IPS-18a (cell line): ENCODE measurements around the gene SLC24A3.
"Not testable (repeated sequence)": the region's sequence is repeated elsewhere in the genome, so short reads cannot be mapped to it uniquely, and the experiment has no call there.

Source experiments
- H3K27ac ChIP-seq: one replicate; pipeline ENCODE4 v1.5.1; 2013; ENCODE audit warnings: low read length
- H3K27me3 ChIP-seq: one replicate; pipeline ENCODE4 v1.6.1; 2013; ENCODE audit warnings: mild to moderate bottlenecking, low read length; ENCODE audit not compliant: control insufficient read depth, insufficient read depth
- H3K36me3 ChIP-seq: one replicate; pipeline ENCODE4 v1.6.1; 2013; ENCODE audit warnings: low read depth, low read length; ENCODE audit not compliant: control insufficient read depth
- H3K4me1 ChIP-seq: one replicate; pipeline ENCODE4 v1.6.1; 2013; ENCODE audit warnings: low read depth, low read length; ENCODE audit not compliant: control insufficient read depth
- H3K4me3 ChIP-seq: one replicate; pipeline ENCODE4 v1.5.1; 2013; ENCODE audit warnings: low read length
- H3K9ac ChIP-seq: one replicate; pipeline ENCODE4 v1.6.1; 2013; ENCODE audit warnings: mild to moderate bottlenecking, low read length, moderate library complexity
- H3K9me3 ChIP-seq: one replicate; pipeline ENCODE4 v1.6.1; 2013; ENCODE audit warnings: low read depth, low read length; ENCODE audit not compliant: control insufficient read depth

Gene SLC24A3

DNA sequence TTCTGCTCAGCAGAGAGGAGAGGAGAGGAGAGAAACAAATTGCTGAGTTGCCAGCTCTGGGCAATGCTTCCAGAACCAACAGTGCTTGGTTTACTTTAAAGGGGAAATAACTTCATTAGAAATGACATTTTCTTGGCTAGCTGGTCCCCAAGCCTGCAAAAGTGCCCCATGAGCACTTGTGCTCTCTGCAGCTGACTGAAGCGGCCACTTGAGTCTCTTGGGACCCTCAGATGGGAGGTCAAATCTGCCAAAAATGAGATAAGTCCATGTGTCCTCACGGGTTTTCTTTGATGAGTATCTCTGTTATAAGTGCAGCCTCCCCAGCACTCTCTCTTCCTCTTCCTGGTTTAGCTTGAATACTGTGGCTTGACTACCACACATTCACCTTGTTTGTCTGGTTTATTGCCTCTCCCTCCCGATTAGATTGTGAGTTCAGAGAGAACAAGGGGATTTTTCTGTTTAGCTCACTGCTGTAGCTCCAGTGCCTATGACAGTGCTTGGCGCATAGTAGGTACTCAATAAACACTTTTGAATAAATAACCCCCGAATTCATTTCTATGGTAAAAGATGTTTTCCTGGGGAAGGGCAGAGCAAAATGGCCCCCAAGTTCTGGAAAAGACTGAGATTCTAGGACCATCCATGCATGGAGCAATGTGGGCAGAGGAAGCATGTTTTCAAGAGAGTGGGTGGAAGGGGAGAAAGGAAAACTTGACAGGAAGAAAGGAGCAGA is 538.6 kb downstream of the SLC24A3 start:
- Histone ChIP-seq H3K27me3 (peaks cover 13% of the 10 kb centered on the region), H3K4me3 (no peak overlapping the region), H3K9me3 (no peaks in the 10 kb centered on the region), H3K4me1 (no peaks in the 10 kb centered on the region), H3K27ac (no peak overlapping the region), H3K36me3 (no peaks in the 10 kb centered on the region), H3K9ac (no peak overlapping the region)

DNA sequence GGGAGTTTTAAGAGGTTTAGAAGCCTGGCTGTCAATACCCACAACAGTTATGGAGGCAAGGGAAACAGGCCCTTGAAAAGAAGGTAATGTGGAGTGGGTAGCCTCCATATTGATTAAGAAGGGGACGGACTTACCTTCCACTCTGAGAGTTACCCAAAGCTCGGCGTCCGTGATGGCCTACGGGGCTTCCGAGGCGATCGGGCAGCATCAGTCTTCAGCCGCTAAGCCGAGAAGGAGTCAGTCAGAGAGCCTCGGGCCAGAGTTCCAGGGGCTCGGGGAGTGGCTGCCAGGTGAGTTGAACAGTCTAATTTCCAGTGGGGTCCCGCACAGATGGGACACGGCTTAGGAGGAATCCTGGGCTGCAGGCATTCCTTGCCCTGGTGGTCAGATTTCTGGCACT is 541.8 kb downstream of the SLC24A3 start:
- H3K4me1 ChIP-seq, H3K4me3 ChIP-seq, H3K36me3 ChIP-seq, H3K27ac ChIP-seq, H3K9ac ChIP-seq, H3K9me3 ChIP-seq: not testable (repeated sequence)
- peaks cover 27% of the 10 kb centered on the region for H3K27me3 ChIP-seq

DNA sequence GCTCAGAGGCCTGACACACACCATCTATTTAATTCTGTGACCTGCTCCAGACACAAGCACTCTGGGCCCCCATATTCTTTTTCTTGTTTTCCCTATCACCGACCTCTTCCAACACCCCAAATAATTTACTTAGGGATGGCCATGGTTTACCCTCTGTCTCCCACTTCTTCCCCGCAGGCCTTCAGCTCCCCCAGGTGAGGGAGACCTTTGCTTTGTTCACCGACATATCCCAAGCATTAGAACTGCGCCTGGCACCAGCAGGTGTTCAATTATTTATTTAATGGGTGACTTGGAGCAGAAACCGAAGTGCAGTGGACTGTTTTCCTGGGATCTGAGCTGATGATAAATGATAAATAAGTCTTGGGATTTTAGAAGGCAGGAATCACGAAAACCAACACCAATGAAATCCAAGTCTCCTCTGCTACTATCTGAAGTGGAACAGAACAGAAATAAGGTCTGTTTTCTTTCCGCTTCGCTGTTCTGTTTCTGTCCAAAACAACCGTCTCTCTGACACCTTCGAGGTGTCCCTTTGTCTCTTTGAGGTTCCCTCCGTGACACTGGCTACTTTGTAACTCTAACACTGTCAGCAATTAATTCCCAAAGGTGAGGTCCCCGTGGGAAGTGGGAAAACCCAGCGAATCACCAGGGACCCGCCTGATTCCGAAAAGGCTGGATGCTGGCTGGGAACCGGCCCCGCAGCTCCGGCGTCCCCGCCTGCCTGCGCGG is 544.5 kb downstream of the SLC24A3 start:
- Histone ChIP-seq H3K36me3 (no peaks in the 10 kb centered on the region), H3K9ac (peak overlapping the region; percentile 39), H3K27ac (no peak overlapping the region), H3K4me1 (peaks cover 5% of the 10 kb centered on the region), H3K27me3 (peaks cover 31% of the 10 kb centered on the region), H3K4me3 (peak overlapping the region; percentile 80), H3K9me3 (no peaks in the 10 kb centered on the region)

DNA sequence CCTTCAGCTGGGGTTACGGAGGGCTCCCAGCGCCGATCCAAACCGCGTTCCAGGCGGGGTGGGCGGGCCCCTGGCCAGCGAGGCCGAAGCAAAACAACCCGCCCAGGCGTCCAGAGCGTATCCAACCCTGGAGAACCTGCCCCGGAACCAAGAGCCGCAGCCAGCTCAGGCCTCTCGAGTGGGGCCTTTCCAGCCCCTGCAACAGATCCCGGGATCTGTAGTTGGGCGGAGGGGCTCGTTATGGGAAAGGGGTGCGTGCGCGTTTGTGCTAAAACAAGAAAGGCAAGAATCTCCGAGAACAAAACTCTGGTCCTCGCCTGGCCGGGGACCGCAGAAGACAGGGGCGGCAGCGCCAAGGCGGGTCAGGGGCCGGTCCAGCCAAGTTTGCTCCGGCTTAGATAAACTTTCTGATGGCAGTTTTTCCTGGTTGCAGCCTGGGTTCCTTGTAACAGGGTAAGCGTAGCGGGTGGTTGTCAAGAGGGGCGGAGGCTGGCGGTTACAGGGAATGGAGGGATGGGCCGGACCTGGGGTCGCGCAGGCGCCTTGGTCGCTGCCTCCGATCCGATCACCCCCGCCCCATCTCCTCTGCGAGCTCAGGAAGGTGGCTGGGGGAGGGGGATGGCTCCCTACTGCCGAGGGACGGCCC is 545.2 kb downstream of the SLC24A3 start:
- Histone ChIP-seq H3K4me1 (peaks cover 5% of the 10 kb centered on the region), H3K9ac (peak overlapping the region; percentile 39), H3K9me3 (no peaks in the 10 kb centered on the region), H3K36me3 (no peaks in the 10 kb centered on the region), H3K27me3 (peaks cover 35% of the 10 kb centered on the region), H3K27ac (no peak overlapping the region), H3K4me3 (peak overlapping the region; percentile 80)

DNA sequence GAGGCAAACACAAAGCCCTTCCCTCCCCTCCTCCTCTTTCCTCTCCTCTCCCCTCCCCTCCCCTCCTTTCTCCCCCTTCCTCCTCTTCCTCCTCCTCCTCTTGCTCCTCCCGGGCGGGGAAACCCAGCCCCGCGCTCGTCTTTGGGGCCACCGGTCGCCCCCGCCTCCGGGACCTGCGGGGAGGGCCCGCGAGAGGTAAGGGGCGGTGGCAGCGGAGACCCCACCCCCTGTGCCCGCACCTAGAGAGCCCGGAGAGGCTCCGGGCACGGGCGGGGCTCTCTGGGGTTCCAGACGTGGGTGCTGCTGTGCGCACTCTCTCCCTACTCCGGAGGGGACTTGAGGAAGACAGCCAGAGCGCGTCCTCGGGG is 545.7 kb downstream of the SLC24A3 start, which contains the start of gene RIN2:
RIN2 (plus strand) TSS at position 126 of the 368 bp plus-strand sequence. CDS start 131,344 bp downstream, outside the sequence.
- peaks cover 5% of the 10 kb centered on the region for H3K4me1 ChIP-seq
- H3K9ac ChIP-seq = peak within 1 kb of the TSS; percentile 39
- H3K9me3 ChIP-seq = no peaks in the 10 kb centered on the region
- H3K27ac ChIP-seq = no peak within 1 kb of the TSS
- peak within 1 kb of the TSS; percentile 80 for H3K4me3 ChIP-seq
- H3K36me3 ChIP-seq = no peaks in the 10 kb centered on the region
- peaks cover 35% of the 10 kb centered on the region for H3K27me3 ChIP-seq

DNA sequence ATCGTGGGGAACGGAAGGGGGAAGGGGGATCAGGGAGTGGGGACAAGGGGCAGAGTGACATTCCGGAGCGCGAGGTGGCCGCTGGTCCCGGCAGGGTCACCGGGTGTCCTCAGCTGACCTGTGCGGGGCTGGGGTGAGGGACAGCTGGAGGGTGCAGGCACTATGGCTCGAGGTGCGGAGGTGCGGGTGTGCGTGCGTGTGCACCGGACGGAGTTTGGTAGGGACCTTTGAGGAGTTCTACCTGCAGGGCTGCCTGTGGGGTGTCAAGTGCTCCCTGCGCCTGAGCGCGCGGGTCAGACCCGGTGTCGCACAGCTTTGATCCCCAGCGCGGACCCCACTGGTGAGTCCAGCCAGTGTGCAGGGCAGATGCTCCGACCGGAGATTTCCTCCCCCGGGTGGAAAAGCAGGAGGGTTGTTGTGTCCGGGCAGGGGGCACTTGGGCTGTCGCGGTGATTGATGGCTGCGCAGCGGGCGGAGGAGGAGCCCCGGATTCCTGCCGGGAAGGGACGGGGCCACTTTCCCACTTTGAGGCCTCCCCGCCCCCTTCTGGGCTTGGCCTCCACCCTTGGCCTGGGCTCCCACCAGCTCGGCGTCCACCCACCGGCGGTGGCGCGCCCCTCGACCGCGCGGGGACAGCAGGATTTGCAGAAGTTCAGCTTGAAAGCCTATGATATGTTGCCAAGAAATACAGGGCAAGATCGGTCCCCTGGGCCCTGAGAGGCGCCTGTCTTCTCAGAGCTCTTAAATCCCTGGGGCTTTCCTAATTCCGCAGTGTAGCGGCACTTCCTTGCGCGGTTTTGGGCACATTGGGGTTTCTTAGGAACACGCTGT is 546.3 kb downstream of the SLC24A3 start:
- Histone ChIP-seq H3K27ac (no peak overlapping the region), H3K27me3 (peaks cover 35% of the 10 kb centered on the region), H3K4me3 (peak overlapping the region; percentile 80)

DNA sequence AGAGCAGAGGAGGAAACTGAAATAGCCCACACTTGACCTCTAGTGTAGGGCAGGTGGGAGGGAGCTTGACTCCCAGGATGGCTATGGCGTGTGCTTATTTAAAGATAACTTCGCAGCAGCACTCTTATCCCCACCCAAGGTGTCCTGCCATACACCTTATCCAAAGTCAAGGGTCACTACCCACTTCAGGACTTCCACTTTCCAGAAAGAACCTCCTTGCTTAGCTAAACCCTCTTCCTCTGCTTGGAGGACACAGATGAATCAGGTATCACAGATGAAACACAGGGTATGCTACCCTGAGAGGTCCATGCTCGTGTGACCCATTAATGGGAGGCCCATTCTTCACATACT is 547.9 kb downstream of the SLC24A3 start:
- Histone ChIP-seq H3K9me3 (no peaks in the 10 kb centered on the region), H3K36me3 (no peaks in the 10 kb centered on the region), H3K4me1 (peaks cover 5% of the 10 kb centered on the region), H3K27me3 (peaks cover 35% of the 10 kb centered on the region), H3K27ac (no peak overlapping the region), H3K4me3 (no peak overlapping the region), H3K9ac (no peak overlapping the region)

More for the DNA sequence above, 546.3 kb downstream of the SLC24A3 start:
- peaks cover 5% of the 10 kb centered on the region for H3K4me1 ChIP-seq
- peak overlapping the region; percentile 39 for H3K9ac ChIP-seq
- H3K36me3 ChIP-seq = no peaks in the 10 kb centered on the region
- H3K9me3 ChIP-seq = no peaks in the 10 kb centered on the region

DNA sequence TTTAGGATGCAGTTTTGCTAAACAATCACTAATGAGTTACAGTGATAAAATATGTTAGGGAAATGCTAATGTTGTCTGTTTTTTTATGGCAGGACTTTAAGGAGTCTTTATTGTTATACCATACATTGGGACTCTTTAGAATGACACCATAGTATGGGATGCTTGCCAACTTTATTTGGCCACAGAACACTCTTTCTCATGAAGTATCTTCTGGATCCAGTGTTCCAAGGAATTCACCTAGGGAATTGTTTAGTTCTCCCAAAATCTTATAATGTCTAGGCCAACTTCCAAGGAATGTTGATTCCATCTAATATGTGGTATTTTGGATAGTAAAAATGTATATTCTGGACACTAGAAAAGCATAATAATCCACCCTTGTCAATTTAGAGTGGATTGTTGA is 548.9 kb downstream of the SLC24A3 start:
- Histone ChIP-seq H3K4me3 (no peak overlapping the region), H3K27me3 (peaks cover 31% of the 10 kb centered on the region), H3K27ac (no peak overlapping the region), H3K4me1 (peaks cover 5% of the 10 kb centered on the region), H3K36me3 (no peaks in the 10 kb centered on the region), H3K9me3 (no peaks in the 10 kb centered on the region), H3K9ac (no peak overlapping the region)

DNA sequence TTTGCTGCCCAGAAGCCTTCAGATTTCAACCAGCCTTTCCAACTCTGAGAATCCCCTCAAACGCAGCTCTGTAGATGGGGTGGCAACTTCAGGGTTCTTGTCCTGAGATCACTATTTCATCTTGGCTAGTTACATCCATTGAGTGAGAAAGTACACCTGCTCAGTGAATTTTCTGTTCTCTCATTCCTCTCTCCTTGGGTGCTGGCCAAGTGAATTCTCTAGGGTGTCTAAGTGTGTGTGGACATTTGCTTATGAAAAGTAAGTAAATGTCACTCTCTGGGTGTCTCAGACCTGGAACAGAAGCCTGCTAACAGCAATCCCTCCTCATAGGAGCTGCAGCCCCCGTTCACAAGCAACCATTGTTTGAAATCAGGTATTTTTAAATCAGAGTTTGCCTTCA is 549.4 kb downstream of the SLC24A3 start:
- peaks cover 3% of the 10 kb centered on the region for H3K4me1 ChIP-seq
- H3K27ac ChIP-seq = no peak overlapping the region
- no peaks in the 10 kb centered on the region for H3K9me3 ChIP-seq

DNA sequence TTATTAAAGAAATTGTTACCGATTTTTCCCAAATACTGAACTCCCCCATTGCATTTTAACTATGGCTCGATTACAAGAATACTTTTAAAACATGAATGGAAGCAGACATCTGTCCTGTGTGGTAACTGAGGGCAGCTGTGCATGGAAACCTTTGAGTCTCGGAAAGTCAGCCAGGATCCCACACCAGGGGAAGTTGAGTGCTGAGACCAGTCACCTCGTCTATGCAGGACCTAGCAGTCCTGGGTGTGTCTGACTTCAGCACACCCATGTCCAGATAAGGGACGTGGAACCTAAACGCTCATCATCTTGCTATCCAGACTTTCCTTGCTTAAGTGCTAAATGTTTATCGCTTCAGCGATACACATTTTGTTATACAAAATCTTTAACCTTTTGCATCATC is 551.8 kb downstream of the SLC24A3 start:
- Histone ChIP-seq H3K27ac (no peak overlapping the region), H3K4me3 (no peak overlapping the region), H3K36me3 (no peaks in the 10 kb centered on the region), H3K4me1 (no peaks in the 10 kb centered on the region), H3K27me3 (peaks cover 19% of the 10 kb centered on the region), H3K9ac (no peak overlapping the region), H3K9me3 (no peaks in the 10 kb centered on the region)

More for the DNA sequence above, 549.4 kb downstream of the SLC24A3 start:
- Histone ChIP-seq H3K27me3 (peaks cover 26% of the 10 kb centered on the region), H3K36me3 (no peaks in the 10 kb centered on the region), H3K9ac (no peak overlapping the region), H3K4me3 (no peak overlapping the region)

DNA sequence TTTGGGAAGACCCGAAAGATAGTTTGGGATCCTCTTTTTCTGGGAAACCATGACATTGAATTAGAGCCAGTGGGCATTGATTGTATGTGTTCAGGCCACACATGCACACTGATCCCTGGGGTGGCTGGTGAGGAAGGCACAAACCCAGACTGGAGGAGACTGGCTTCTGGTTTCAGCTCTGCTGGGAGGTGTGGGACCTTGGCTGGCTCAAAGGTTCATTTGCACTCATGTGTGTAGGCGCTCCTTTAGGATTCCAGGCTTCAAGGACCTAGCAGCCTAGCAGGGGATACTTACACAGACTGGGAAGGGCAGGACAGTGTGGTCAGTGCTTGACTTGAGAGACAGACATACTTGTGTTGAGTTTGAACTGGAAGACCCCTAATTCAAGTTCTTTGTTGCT is 552.8 kb downstream of the SLC24A3 start:
- no peak overlapping the region for H3K9ac ChIP-seq
- H3K27me3 ChIP-seq = peaks cover 9% of the 10 kb centered on the region
- no peak overlapping the region for H3K4me3 ChIP-seq
- H3K4me1 ChIP-seq = peaks cover 6% of the 10 kb centered on the region
- no peaks in the 10 kb centered on the region for H3K9me3 ChIP-seq
- H3K27ac ChIP-seq = no peak overlapping the region
- no peaks in the 10 kb centered on the region for H3K36me3 ChIP-seq
